Erythroblast (primary cell): ENCODE results near the gene RBM38.

Experiments
- DNase-seq, 2 experiments: peaks; one replicate each; lab custom pipeline; 2025; lab: John Stamatoyannopoulos, UW
- GATA1 ChIP-seq: IDR thresholded peaks from 2 replicates; pipeline ENCODE4 v1.6.1; 2011; ENCODE audit warnings: low read depth, mild to moderate bottlenecking, control low read depth, low read length, moderate library complexity
- POLR2A ChIP-seq: IDR thresholded peaks from 2 replicates; pipeline ENCODE4 v1.6.1; 2011; ENCODE audit warnings: mild to moderate bottlenecking, low read length

The RBM38 gene

DNA sequence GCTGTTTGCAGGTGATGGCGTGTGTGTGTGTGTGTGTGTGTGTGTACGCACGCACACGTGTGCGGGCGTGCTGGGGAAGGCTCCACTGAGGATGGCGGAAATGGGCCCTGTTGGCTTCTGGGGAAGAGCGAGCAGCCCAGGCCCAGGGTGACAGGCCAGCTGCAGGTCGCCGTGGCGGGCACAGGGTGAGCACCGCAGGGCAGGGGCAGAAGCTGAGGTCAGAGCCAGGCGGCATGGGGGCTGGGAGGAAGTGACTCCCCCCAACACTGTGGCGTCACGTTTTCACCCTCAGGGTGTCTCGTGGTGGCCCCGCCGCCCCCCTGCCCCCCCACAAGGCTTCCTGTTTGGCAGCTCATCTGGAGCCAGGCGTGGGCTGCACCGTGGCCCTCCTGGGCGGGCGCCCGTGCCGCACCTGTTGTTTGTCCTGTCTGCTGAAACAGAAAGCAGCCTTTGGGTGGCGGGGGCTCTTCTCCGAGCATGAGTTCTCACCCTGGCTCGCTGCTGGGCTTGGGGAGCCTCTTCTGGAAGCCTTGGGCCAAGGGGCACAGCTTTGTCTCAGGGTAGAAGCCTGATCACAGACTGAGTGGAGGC lies 7.1 kb downstream of the RBM38 start:
- no peak for DNase-seq
- TF ChIP-seq GATA1 (no peak), POLR2A (no peak)

DNA sequence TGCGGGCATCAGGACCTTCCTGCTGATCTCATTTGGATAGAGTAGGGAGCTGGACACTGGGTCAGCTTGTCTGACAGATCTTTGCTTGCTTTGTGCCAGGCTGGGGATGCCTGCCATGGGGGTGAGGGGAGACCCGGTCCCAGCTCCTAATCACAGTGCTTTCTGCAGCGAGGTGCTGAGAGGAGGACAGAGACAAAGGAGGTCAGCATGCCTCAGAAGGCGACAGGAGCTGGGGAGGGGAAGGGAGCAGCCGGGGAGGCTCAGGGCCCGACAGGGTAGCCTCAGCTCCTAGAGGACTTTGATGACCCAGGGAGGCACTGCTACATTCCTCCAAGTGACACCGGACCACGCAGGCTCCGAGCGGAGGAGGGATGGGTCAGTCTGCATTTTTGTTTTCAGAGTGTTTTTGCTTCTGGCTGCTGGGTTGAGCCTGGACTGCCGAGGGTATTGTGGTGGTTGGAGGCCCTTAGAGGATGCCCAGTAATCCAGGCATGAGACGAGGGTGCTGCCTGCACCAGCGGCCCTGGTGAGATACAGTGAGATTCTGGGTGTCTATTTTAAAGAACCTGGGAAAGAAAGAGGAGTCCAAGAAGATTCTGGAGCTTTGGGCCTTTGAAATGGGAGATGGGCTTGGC lies 7.8 kb downstream of the RBM38 start:
- TF ChIP-seq POLR2A: no peak
- TF ChIP-seq GATA1: no peak
- no peak for DNase-seq

DNA sequence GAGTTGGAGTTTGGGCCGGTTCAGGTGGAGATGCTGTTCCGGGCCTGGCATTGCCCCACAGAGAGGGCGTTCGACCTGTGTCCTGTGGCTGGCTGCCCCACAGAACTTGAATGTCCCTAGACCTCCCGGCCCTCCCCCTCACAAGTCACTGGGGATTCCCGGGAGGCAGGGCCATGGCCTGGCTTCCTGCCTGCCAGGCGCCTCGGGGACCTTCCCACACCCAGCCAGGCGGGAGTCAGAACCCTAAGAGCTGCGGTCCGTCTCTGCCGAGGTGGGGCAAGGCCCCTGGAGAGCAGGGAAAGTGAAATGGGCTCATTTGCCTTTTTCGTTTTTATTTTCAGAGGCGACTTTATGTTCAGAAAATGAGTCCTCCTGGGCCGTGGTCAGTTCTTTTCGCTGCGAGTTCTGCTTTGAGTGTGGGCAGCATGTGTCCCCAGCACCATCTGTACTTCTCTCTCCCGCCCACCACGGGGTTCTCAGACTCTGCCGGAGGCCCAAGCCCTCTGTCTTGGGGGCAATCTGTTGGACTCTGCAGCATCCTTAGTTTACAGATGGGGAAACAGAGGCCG lies 8.5 kb downstream of the RBM38 start:
- no peak for DNase-seq
- TF ChIP-seq POLR2A (no peak), GATA1 (no peak)

DNA sequence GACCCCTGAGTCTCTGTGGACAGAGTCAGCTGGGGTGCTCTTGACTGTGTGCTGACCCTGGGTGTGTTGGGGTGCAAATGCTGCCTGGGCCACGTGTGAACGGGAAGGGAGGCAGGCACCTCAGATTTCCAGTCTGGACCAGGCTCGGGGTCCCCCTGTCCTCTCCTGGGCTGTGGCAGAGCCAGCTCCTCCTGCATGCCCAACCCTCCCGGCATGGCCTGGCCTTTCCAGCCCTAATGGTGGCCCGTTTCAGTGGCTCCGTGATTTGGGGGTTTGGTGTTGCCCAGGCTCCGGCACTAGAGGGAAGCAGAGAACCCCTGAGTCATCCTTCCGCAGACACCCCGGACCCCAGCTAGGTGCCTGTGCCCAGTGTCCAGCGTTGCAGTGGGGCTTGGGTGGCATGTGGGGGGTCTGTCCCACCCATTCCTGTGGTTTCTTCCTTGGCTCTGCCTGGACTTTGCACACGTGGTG lies 9.1 kb downstream of the RBM38 start:
- DNase-seq: no peak

DNA sequence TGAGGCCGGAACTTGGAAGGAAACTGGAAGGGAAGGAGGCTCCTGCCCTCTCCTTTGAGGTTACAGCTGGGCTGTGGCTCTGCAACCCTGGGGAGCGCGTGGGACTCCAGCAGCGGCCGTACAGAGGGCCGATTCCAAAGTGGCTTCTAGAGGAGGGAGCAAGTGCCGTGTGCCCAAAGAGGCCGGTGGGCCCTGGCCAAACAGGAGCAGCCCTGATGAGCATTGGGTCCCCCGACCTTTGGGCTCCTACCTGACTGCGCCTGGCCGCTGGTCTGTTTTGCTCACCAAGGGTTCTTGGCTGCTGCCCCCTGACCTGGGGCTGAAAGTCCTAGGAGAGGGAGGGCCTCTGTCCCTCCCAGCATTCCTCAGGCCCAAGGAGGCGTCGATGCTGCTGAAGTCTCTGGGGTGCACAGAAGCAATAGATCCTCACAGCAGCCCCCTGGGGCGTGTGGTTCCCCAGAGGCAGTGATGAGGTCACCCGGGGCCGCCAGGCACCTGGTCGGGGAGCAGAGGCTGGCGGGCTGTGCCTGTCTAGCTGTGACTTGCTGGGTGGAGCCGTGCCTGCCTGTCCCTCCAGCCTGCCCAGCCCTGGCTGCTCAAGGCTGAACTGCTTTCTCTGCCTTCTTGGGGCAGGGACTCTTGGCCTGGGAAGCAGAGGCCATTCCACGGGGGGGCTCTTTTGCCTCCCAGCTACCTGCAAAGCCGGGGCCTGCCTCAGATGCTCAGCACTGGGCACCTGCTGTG lies 9.8 kb downstream of the RBM38 start:
- DNase-seq: no peak
- TF ChIP-seq GATA1 (no peak), POLR2A (no peak)

More for the DNA sequence above, 9.1 kb downstream of the RBM38 start:
- TF ChIP-seq POLR2A: no peak
- TF ChIP-seq GATA1: no peak

DNA sequence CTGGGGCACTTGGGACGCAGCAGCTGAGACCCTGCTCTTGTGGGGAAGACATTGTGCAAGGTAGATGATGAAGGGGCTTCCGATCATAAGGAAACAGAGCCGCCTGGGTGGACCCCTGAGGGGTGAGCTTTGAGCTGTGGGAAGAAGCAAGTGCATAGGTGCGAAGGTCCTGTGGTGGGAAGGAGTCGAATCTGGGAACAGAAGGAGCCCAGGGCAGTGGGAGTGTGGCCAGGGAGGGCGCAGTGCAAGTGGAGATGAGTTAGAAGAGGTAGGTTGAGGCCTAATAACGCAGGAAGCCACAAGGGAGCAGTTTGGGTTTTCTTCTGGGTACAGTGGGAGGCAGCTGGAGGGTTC lies 10.3 kb downstream of the RBM38 start:
- TF ChIP-seq GATA1: no peak
- no peak for TF ChIP-seq POLR2A
- no peak for DNase-seq

DNA sequence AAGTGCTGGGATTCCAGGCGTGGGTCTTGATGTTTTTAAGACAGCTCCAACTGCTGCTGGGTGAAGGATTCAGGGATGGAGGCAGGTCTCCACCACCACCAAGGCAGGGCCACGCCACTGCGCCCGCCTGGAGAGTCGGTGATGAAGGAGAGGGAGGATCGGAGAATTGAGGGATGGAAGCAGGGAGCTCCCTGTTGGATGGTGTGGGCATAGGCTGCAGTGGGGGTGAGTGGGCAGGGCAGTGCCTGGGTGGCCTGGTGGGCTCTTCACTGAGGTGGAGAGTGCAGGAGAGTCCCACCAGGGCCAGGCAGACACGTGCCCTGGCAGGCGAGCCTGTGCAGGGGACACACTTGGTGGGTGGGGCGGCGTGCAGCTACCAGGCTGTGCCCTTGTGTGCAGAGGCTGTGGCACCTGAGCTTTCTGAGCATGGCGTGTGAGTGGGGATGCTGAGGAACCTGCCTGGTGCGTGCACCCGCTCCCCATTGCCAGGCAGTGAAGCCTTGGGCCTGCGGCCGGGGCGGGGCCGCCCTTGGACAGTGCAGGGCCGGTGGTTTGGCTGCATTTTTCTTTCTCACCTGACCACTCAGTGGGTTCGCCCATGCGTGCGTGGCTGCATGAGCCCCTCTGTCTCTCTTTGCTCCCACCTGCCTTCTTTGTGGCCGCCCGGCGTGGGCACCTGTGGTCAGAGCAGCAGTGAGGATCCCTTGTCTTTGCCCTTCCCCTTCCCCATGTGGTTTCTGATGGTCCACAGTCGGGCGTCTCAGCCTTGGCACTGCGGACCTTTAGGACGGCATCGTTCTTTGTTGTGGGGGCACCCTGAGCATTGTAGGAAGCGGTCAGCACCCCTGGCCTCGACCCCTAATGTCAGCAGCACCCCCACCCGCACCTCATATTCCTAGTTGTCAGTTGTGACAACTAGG lies 11.3 kb downstream of the RBM38 start:
- no peak for DNase-seq
- TF ChIP-seq GATA1 (no peak), POLR2A (peak; percentile 10)

DNA sequence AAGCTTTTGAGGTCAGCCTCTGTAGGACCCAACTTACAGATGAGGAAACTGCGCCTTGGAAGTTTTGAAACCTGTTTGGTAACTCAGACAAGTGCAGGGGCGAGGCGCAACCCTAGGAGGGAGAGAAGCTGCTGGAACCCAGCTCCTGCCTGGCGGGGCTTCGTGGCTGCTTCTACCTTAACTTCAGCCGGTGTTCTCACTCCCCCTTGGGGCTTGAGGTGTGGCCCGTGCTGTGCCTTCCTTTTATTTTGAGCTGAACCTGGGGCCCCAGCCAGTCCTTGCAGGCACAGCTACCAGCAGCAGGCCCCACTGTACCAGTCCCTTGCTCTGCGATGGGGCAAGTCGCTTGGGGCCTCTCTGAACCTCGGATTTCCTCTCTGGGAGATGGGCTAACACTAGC lies 12.0 kb downstream of the RBM38 start:
- DNase-seq: no peak
- TF ChIP-seq POLR2A (no peak), GATA1 (no peak)

DNA sequence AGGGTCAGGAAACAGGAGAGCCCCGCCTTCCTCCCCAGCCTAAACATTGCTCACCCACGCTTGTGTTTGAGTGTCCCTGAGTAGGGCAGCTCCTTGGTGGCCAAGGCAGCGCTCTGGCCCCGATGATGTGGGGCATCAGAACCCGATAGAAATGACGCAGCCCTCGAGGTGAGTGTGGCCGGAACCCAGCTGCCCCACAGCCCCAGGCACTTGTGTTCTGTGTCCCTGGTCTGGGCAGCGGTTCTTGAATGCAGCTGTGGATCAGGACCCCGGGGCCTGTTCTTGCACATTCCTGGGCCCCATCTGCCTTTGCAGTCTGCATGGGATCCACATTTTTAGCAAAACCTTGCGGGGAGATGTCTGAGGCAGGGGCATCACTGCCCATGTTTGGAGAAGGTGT lies 12.8 kb downstream of the RBM38 start:
- no peak for DNase-seq
- no peak for TF ChIP-seq GATA1

DNA sequence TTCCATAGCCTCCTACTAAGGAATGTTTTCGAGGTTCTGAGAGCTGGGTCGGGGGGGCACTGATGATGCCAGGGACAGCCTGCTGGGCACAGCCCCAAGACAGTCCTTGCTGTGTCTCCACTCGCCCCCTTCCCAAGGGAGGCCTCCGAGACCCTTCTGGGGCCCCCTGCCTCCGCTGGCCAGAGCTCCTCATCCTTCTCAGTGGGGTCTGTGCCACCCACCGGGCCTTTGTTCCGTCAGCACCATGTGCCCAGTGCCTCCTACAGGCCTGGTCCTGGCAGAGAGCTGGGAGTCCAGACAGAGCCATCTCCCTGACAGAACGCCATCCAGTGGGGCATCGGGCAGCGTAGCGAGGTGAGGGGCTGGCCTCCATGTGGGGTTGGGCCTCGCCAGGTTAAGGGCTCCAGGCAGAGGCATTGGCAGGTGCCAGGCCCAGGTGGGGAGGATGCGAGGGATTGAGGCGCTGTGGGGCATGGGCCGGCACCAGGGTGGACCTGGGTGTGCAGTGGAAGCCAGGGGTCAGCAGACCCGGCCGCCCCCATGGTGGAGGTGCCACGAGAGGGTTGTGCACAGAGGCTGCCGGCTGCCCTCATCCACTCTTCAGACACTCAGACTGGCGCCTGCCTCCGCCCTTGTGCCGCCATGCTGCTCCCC lies 13.3 kb downstream of the RBM38 start:
- no peak for DNase-seq
- TF ChIP-seq POLR2A (no peak), GATA1 (no peak)

DNA sequence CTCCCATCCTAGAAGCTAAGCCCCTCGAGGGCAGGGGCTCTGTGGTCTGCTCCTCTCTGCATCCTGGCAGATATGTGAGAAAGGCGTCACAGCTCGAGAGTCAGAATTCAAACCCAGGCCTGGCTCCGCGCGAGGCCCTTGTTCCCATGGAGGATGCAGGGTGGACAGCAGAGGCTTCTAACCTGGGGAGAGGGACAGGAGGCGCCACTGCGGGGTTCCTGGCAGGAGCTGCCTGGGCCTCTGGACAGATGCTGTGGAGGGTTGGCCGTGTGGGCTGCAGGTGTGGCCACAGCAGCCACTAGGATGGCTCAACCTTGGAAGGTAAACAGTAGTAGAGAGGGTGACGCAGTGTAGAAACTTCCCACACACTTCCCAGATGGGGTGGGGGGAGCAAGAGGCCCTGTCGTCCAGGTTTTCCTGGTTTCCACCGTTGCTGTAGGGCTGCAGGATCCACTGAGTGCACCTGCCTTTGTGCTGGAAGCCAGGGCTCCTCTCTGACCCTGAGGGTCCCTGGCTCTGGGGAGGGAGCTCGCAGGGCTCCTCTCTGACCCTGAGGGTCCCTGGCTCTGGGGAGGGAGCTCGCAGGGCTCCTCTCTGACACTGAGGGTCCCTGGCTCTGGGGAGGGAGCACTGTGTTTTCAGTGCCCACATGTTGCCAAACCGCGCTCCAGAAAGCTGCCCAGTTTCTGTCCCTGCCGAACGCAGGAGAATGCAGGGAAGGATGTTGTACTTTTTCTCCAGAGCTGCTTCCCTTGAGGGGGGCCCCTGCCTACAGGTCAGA lies 14.2 kb downstream of the RBM38 start:
- no peak for DNase-seq
- no peak for TF ChIP-seq GATA1
- TF ChIP-seq POLR2A: no peak

DNA sequence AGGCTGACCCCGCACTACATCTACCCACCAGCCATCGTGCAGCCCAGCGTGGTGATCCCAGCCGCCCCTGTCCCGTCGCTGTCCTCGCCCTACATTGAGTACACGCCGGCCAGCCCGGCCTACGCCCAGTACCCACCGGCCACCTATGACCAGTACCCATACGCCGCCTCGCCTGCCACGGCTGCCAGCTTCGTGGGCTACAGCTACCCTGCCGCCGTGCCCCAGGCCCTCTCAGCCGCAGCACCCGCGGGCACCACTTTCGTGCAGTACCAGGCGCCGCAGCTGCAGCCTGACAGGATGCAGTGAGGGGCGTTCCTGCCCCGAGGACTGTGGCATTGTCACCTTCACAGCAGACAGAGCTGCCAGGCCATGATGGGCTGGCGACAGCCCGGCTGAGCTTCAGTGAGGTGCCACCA lies 16.4 kb downstream of the RBM38 start:
- TF ChIP-seq POLR2A (no peak), GATA1 (no peak)
- no peak for DNase-seq

DNA sequence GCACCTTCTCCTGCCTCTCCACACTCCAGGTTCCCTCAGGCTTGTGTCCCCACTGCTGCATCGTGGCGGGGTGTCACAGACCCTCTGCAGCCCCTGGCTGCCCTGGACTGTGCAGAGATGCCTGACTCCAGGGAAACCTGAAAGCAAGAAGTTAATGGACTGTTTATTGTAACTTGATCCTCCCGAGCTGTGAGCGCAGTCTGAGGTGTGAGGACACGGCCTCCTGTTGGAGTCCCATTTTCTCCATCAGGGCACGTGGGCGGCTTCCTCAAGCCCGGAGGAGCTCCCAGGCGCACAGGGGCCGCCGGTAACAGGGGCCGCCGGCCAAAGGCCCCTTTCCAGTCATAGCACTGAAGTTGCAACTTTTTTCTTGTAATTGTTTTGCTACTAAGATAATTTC lies 16.9 kb downstream of the RBM38 start:
- DNase-seq: no peak
- no peak for TF ChIP-seq GATA1
- TF ChIP-seq POLR2A: no peak
